HT-29 (cell line): ENCODE data around the gene BCL6. TPM values are rescaled to one million over a fixed set of nuclear protein-coding genes. Genes with fewer than 3 reads are reported as not detected.

Source experiments
- DNase-seq: peaks from one replicate; pipeline ENCODE4 v3.0.0-alpha.2; 2015; ENCODE audit warnings: low spot score
- total RNA-seq: library from RNA; depleted of rRNA; stranded (reverse); fragments of >200 nt; shearing (Covaris generic); gene quantifications from 2 replicates; pipeline ENCODE4 v1.2.3, GENCODE V29; 2014; rRNA removed

The BCL6 gene
- total RNA-seq, 1 experiment from 2014 or later: 11.8 TPM

GRCh38 chr3:187677604-187678003, 67.7 kb downstream of the BCL6 start:
- DNase-seq: no peak

GRCh38 chr3:187673012-187673411, 72.3 kb downstream of the BCL6 start:
- DNase-seq: no peak

Other genes with a start within 250 kb of the BCL6 start
- not detected in 2 replicates for gene SST, start 75.1 kb downstream of the BCL6 start, total RNA-seq
- not detected in 2 replicates for gene RTP2, start 42.9 kb downstream of the BCL6 start, total RNA-seq